Hematopoietic multipotent progenitor cell treated with erythropoietin and hydrocortisone succinate and interleukin-3 and kit ligand, for 8 days (in vitro differentiated cells): Measurements from ENCODE around the gene SRPRA.
"Not testable (repeated sequence)": the region's sequence is repeated elsewhere in the genome, so short reads cannot be mapped to it uniquely, and the experiment has no call there.

Experiments used
- DNase-seq: peaks from one replicate; pipeline ENCODE4 v3.0.0-alpha.2; 2015

Gene SRPRA

DNA sequence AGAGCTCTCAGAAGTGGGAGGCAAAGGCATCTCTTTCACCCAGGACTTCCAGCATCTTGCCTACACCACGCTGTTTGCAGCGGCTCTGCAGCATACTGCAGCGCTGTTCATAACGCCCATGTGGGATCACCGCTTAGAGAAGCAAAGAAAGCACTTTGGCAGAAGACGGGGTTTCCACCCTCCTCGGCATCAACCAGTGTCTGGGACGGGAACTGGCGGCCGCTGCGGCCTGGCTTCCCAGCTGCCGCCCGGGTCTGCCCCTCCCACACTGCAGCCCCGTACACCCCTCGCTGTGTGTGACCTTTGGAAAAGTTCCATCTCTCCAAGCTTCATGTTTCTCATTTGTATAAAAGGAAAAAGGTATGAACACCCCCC lies 13.7 kb upstream of the SRPRA start:
- peak; percentile 32 for DNase-seq

DNA sequence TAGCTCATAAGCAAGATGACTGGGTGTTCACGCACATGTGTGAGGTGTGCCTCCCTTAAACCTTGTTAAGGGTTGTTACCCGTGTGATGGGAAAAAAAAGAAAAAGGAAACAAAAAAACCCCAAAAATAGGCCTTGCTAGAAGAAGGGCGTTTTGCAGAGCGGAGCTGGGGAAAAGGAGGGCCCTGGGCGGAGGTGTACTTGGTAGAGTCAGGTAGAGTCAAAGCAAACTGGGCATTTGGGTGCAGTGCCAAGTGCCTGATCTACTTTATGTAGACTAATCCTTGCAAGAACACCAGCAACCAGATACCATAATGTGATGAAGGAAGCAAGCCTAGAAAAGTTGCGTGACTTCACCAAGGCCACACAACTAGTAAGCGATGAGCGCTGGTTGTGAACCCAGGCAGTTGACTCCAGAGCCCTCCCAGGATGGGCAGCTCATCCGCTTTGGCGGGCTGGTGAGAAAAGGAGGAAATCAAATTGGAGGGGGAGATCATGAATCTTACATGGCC lies 13.0 kb upstream of the SRPRA start:
- DNase-seq, result no peak

DNA sequence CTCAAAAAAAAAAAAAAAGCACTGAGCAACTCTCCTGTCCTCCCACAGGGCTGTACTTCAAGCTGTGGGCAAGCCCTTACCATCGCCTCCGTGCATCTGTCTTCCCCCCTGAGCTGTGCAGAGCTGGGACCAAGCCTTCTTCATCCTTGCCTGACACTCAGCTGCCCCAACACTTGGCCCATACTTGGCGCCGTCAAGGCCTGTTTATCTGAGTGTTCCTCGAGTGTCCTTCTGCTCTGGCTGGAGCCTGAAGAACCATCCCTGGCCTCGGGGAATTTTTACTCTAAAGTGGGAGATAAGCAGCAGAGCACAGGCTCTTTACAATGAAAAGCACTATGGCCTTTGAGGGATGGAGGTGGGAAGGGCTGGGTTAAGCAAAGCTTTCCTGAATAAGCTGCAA lies 12.6 kb upstream of the SRPRA start:
- no peak for DNase-seq

DNA sequence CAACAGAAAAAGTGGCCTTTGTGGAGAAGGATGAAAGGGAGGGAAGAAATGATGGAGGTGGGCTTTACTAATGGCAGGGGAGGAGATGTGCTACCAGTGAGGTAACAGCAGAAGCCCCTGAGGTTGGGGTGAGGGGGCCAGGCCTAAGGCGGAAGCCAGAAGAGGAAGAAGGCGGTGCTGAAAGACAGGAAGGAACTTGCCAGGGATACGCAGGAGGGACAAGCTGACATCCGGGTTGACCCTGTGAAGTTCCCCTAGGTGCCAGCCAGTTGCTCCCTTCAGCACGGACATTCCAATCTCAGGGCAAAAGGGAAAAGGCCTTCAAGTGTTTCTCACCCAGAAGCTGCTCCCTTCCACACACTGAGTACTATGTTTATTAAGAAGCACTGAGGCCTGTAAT lies 11.9 kb upstream of the SRPRA start:
- DNase-seq, result no peak

DNA sequence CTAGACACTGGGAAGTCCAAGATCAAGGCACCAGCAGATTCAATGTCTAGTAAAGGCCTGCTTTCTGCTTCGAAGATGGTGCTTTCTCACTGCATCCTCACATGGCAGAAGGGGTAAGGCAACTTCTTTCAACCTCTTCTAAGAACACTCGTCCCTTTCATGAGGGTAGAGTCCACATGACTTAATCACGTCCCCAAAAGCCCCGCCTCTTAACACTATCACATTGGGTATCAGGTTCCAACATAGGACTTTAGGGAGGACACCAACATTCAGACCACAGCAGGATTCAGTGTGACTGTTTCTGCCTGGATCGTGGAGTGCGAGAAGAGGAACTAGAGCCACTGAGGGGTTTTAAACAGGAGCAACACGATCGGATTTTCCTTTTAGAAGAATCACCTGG lies 10.5 kb upstream of the SRPRA start:
- DNase-seq, result peak; percentile 32

DNA sequence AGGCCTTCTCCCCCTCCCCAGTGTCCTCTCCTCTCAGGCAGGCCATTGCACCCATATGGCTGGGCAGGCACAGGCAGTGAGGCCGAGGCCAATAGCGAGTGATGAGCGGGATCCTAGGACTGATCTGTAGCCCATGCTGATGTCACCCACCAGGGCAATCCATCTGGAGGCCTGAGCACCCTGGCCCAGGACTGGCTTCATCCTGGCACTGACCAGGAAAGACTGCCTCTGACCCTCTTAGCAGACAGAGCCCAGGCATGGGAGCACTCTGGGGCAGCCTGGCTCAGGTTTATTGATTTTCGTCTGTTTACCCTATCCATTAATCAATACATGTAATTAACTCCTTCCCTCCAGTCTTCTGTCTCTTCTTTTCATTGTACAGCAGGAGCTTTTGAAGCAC lies 9.1 kb upstream of the SRPRA start:
- no peak for DNase-seq

DNA sequence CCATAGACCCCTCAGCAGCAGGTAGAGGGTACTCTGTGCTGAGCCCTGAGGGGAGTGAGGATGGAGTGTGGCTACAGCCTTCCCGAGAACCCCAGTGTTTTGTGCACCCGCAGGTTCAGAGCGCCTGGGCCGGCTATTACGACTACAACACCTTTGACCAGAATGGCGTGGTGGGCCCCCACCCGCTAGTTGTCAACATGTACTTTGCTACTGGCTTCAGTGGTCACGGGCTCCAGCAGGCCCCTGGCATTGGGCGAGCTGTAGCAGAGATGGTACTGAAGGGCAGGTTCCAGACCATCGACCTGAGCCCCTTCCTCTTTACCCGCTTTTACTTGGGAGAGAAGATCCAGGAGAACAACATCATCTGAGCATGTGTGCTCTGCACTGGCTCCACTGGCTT lies 8.6 kb upstream of the SRPRA start:
- DNase-seq, result no peak

DNA sequence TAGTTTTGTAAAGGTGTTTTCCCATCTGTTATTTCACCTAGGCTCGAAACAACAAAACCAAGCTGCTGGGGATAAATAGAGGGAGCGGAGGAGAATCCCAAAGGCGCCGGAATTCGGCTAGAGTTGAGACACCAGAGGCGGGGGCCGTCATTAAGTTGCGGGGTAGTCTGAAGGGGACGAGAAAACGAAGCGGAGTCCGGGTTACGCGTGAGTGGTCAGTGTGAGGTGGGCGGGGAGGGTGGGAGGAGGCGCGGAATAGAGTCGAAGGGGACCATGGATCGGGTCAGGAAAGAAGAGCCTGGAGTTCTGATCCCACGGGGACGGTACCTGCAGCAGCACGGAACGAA lies 361 bp downstream of the SRPRA start:
- DNase-seq, result no peak

DNA sequence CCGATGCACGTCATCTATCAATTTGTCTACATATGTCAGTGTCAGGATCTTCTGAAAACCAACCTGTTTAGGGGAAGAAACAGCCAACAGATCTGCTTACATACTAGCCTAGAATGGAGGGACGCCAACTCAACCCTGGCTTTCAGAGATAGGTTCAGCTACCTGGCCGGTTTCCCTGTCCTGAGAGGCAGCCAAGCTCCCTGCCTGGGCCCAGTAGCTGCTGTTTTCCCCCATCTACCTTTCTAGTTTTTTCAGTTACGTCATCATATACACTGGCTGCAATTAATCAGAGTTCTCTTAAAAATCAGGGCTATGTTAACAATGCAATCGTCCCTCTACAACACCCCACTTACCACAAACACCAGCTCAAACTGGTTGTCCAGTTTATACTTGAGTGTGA lies 1.0 kb downstream of the SRPRA start:
- DNase-seq, result no peak

DNA sequence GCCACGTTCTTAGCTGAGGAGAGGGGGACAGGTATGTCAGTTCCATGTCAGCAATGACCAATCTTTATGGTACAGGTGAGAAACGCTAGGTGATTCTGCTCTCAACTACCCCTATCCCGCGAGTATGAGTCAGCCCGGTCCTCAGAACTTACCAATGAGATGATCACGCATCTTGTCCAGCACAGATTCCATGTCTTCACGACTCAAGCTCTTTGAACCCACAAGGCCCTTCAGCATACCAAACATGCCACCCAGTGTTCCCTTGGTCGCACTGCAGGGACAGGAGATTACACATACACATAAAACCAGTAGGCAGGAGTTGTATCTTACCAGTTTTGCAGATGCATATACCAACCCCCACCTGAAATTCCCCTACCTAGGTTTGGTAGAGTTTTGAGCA lies 2.9 kb downstream of the SRPRA start:
- DNase-seq, result peak; percentile 23

DNA sequence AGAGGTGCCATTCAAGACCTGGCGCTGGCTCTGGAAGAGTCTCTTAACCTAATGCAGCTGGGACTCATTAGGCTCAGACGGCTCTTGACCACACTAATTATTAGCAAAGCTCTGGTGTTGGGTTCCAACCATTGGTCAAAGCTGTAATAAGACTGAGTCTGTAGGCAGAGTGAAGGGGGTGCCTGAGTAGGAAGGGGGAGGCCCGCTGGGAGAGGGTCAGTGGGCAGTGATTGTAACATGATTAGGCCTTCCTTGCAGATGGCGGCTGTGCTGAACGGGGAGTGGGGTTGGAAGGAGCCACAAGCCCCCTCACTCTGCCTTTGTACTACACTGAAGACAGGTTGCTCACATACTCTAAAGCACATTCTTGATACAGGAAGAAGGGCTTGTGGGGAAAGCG lies 5.2 kb downstream of the SRPRA start:
- DNase-seq, result no peak

DNA sequence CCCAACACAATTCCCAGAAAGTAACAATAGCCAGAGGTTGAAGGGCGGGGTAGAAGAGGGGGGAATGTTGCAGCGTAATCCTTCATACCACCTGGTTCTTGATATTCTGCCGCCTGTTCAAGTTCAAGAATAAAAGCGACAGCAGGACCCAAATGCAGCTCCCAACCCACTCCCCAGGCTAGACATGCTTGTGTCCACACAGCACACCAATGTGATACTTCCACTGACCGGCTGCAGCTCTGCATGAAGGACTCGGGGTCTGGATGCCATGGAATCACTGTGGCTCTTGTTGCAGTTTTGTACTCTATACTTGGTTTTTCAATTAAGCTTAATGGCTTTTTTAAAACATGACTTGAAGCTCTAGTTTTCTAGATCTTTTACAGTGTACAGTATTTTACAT lies 6.5 kb downstream of the SRPRA start:
- DNase-seq, result no peak

DNA sequence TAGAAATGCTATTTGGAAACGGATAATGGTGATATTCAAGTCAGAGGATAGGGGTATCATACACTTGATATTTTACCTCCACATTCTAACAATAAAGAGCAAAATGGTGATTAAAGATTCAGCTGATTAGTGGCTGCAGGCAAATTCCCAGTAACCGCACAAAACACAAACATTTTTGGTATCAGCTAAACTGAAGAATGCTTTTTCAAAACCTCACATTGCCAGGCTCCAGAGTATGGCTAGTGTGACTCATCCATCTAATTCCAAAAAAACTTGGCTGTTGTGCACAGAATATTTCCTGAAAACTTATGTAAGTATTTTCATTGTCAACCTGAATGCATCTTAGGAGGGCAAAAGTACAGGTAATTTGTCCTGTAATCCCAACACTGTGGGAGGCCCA lies 10.9 kb downstream of the SRPRA start:
- no peak for DNase-seq

DNA sequence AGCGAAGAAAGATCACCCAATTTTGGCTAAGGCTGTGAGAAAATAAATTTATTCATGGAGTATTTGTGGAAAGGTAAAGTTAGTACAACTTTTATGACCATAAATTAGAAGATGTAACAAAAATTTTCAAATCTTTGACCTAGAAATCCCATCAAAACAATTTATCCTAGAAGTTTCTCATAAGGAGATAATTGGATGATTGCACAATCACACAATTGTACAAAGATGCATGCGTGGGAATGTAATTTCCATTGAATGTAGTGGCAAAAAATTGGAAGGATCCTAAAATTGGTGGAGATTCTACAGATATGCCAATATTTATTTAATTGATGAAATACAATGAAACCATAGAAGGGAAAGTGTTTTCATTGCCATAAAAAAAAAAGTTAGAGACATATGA lies 11.6 kb downstream of the SRPRA start:
- DNase-seq, result no peak

DNA sequence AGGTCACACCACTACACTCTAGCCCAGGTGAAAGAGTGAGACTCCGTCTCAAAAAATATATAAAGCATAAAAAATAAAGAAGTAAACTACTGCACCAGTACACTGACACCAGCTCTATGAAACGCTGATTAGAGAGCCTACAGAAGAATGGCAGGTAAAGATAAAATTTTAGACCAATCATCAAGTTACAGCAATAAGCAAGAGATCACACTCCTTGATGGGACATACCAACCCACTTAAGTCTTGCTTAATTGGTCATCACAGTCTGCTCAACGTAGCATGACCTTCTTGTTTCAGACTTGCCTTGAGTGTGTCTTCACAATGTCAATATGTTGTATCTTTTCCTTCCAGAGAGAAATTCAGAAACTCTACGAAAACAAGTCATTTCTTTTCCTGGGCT lies 12.5 kb downstream of the SRPRA start:
- no peak for DNase-seq

DNA sequence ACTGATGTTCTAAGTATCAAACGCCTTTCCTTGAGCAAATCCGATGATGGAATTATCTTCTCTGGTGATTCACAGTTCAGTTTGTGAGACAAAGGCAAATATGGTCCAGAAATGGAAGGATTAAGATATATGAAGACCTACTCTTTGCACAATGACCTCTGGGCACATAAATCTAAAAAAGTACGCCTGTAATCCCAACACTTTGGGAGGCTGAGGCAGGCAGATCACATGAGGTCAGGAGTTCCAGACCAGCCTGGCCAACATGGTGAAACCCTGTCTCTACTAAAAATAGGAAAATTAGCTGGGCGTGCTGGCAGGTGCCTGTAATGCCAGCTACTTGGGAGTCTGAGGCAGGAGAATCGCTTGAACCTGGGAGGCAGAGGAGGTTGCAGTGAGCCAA lies 13.2 kb downstream of the SRPRA start:
- DNase-seq, result not testable (repeated sequence)

DNA sequence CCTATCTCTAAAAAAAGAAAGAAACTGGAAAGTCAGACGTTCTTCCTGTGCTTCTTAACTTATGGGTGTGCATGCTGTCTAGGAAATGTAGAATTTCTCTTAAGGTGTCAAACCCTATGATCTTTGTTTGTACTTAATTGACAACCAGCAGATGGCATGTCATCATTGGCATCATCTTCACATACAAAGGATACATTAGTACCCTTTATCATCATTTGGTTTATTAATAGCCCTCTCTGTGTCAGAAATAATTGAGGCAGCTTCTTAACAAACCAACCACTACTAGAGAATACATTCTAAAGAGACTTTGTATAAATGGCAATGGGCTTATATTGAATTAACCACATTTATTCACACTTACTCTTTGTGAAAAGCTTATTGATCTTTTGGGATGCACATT lies 13.9 kb downstream of the SRPRA start:
- DNase-seq, result no peak

DNA sequence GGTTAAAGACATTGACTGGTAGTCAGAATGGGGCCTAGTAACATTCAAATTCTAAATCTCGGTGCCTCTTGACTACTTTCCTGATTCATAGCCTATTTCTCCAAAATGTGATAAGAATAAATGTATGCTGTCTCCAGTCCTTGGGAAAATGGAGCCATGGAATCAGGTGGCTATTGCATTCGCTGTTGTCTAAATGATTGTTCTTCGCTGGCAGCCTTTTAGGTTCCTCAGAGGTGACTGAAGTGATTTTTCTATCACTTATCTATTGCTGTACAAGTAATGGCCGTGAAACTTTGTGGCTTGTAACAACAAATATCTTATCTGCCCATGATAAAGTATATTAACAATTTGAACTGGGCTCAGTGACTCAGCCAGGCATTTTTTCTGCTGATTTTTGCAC lies 15.4 kb downstream of the SRPRA start:
- DNase-seq, result no peak

DNA sequence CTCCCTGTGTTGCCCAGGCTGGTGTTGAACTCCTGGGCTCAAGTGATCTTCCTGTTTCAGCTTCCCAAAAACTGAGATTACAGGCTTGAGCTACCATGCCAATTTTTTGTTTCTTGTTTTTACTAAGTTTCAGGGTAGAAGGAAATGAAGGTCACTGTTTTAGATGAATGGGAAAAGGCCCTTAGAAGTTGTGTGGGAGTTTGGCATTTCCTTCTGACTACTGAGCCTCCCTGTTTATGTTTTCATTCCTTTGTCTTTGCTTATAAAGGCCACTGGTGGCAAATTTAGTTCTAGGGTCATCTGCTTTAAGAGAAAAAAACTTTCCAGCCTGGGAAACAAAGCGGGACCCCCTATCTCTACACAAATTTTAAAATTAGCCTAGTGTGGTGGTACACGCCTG lies 22.1 kb downstream of the SRPRA start:
- DNase-seq, result no peak

DNA sequence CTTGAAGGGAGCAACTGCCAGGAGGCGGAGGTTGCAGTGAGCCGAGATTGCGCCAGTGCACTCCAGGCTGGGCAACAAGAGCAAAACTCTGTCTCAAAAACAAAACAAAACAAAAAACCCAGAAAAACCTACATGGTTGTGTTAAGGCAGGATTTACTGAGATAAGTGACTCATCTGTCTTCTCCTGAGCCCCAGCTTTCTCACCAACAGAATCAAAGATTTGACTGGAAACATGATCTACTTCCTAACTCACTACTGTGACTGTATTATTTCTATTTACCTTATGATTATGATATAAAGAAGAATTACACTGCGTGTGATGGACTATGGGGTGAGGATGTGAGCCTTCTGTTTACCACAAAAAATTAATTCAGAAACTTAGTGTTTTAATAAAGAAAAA lies 35.3 kb downstream of the SRPRA start:
- DNase-seq, result no peak

DNA sequence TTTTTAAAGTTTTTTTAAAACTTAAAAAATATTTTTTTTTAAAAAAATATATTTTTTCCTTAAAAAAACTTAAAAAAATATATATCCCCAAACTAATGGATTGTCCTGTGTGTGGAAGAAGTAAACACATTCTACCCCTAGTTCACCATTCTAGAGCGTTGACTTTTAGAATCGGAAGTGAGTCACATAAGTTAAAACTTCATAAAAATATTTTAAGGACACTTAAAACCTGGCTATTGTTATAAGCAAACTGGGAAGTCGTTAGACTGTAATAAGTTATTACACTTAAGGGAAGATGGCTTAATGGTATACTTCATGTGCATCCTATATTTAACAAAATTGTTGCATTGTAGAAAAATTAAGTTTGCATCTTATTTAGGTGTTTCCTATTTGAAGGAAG lies 36.0 kb downstream of the SRPRA start:
- DNase-seq, result no peak

DNA sequence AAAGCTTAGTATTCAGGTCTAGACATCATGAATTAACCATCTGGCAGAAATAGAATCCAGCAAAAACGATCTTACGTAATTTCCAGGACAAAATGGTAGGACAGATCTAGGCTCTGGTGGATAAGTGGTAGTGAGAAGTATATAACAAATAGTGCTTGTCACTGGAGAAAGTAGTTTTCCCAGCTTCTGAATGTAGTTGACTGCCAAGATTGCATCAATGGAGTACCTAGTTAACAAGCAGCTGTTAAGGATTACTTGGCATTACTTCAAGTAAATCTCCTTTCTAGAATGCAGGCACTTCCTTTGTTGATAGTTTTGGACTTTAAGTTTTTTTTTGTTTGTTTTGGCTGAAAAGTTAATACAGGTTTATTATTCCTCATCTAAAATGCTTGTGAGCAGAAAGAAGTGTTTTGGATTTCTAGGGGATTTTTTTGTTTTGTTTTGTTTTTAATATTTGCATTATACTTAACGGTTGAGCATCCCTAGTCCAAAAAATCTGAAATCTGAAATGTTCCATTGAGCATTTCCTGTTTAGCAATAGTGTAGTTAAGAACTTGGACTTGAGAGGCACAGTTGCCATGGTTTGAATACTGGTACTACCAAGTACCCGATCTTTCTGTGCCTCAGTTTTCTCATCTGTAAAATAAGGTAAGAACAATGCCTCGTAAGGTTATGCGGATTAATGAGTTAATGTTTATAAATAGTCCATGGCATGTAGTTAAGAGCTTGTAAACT lies 36.8 kb downstream of the SRPRA start:
- DNase-seq, result no peak

DNA sequence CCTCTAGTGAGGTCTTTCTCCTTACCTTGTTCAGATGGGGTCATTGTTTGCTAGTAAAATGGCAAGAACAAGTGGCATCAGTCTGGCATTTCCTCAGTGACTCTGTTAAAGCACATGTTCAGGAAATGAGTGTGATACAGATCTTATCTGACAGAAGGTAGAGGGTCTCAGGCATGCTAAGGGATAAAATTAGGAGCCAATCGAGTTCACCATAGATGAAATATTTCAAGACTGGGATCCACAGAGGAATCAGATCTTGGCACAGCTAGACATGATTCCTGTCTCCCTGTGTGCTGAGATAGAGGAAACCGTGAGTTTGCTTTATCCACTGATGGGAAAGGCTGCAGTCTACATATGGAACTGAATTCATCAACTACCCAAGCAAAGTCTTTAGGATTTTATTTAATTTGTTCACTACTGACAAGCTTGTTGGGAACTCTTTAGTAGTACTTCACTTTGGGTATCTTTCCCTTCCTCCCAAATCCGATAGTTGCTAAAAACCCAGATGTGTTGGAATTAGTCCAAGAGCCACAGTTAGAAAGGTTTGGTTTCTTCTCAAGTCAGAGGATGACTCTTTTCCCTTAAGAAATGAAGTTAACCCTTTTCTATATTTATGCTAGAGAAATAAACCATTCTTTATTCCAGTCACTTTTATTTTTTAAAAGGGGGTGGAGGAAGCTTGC lies 38.7 kb downstream of the SRPRA start:
- DNase-seq, result no peak

DNA sequence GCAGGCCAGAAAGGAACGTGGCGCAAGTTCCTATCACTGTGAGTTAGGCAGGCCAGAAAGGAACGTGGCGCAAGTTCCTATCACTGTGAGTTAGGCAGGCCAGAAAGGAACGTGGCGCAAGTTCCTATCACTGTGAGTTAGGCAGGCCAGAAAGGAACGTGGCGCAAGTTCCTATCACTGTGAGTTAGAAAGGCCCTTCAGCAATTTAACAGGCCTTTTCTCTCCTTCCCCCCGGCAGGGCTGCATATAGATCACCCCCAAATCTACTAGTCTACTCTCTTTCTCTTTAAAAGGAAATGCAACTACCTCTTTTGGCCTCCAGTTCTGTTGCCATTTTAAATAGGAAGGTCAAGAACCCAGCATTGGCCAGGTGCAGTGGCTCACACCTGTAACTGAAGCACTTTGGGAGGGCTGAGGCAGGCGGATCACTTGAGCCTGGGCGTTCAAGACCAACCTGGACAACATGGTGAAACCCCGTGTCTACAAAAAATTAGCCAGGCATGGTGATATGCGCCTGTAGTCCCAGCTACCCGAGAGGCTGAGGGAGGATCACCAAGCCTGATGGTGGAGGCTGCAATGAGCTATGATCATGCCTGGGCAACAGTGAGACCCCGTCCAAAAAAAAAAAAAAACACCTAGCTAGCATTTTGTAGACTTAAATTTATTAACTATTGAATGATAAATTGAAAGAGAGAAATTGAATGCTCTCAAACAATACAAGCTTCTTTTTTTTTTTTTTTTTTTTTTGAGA lies 42.2 kb downstream of the SRPRA start:
- no peak for DNase-seq
